GM12874 (cell line): ENCODE results near the gene COMMD4.

Experiments
- TF ChIP-seq, protein P1 (sequence below): IDR thresholded peaks from 2 replicates; pipeline ENCODE4 v1.5.1; 2011; ENCODE audit warnings: low read depth, mild to moderate bottlenecking, control low read depth, low read length, moderate library complexity; ENCODE audit not compliant: insufficient read depth

The COMMD4 gene

DNA sequence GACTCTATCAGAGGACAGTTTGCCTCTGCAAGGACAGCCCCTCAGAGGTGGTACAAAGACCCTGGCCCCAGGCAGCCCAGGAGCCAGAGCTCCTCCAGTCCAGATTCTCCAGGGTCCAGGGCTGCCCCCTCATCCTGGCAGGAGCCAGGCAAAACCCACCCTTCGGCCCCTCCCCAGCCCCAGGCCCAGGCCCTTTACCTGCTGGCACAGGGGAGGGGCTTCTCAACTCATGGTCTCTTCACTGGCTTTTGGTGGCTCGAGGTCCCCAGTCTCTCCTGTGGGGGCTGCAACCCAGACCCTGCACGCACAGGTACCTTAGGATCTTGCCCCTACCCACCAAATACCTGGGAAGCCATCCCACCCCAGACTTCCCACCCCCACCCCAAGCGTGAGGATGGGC lies 19.5 kb downstream of the COMMD4 start:
- TF ChIP-seq, protein P1, sequence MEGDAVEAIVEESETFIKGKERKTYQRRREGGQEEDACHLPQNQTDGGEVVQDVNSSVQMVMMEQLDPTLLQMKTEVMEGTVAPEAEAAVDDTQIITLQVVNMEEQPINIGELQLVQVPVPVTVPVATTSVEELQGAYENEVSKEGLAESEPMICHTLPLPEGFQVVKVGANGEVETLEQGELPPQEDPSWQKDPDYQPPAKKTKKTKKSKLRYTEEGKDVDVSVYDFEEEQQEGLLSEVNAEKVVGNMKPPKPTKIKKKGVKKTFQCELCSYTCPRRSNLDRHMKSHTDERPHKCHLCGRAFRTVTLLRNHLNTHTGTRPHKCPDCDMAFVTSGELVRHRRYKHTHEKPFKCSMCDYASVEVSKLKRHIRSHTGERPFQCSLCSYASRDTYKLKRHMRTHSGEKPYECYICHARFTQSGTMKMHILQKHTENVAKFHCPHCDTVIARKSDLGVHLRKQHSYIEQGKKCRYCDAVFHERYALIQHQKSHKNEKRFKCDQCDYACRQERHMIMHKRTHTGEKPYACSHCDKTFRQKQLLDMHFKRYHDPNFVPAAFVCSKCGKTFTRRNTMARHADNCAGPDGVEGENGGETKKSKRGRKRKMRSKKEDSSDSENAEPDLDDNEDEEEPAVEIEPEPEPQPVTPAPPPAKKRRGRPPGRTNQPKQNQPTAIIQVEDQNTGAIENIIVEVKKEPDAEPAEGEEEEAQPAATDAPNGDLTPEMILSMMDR: no peak

DNA sequence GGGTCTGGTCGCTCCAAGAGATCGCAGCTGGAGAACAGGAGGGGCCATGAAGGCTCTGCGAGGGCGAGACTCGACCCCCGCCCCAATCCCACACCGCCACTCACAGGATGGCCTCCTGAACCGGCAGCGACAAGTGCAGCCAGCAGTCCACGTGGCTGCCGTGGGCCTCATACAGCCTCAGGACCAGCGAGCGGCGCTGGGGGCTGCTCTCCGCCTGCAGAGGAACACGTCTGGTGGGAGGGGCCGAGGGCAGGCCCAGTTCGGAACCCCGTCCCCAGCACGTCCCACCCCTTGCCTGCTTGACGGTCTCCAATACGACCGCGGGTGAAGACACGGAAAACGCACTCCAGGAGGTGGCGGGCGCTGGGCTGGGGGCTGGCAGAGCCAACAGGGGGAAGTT lies 20.1 kb downstream of the COMMD4 start:
- TF ChIP-seq, protein P1: no peak

DNA sequence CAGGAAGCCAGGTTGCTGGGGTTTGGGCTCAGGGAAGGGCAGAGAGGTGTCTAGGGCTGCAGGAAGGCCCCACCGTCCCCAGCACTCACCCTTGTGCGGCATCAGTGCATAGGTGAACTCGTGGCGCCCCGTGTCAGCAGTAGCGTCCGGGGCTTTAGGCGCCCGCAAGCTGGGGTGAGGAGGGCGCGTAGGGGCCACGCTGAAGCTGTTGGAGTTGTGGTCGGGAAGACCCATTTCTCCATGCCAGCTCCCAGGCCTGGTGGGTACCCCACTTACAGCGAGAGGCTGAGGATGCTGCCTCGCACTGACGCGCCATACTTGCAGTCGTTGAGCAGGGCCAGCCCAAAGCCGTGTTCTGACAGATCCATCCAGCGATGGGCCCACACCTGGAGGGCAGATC lies 20.7 kb downstream of the COMMD4 start:
- TF ChIP-seq, protein P1: no peak

DNA sequence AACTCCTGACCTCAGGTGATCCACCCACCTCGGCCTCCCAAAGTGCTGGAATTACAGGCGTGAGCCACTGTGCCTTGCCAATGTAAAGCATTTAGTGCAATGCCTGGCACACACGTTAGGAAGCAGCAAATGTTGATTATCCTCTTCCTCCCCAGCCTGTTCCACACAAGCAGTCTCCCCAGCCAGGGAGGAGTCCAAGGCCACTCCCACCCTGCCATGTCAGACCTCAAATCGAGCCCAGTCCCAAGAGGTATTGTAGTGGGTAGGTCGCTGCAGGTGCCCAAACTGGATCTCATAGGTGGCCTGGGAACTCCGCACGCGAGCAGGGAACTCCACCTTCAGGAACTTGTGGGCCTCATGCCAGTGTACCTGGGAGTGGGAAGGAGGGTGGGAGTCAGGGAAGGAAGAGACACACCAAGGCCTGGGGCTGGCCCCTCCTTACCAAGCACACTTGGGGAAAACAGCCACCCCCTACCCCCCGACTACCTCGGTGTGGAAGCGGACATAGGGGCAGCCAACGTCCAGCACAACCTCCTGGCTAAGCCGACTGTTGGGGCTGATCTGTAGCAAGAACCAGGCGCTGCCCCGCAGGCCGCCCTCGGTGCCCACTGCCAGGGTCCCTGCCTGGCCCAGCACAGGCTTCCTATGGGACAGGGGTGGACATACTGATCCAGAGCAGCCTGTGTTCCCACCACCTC lies 22.3 kb downstream of the COMMD4 start:
- TF ChIP-seq, protein P1: no peak

DNA sequence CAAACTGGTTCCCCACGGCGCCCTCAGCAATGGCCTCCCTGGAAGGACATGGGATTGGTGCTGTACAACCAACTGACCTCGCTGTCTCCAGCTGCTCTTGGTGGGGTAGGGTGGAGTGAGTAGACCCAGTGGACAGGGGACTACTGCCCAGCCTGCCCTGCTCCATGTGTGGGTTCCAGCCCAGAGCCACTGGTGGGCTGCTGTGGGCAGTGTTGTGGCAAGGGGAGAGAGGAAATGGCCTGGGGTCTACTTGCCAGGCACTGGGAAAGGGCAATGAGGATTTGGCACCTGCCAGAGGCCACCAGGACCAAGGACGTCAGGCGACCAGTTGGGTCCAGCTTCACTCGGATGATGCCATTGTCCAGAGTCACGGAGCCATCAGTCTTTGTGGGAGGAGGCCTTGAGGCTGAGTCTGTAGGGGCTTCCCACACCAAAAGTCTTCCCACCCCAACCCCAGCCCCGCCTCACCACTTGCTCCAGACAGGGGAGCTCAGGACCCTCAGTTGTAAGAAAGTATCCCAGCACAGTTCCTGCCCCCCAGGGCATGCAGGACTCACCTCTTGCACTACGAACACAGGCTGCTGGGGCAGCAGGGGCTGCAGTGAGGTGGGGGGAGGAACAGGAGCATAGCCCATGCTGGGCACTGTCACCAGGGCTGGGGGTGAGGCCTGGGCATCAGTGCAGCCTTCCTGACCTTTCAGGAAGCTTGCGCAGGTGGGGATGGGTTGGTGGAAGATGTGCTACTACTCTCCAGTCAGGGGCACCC lies 23.1 kb downstream of the COMMD4 start:
- TF ChIP-seq, protein P1: no peak

DNA sequence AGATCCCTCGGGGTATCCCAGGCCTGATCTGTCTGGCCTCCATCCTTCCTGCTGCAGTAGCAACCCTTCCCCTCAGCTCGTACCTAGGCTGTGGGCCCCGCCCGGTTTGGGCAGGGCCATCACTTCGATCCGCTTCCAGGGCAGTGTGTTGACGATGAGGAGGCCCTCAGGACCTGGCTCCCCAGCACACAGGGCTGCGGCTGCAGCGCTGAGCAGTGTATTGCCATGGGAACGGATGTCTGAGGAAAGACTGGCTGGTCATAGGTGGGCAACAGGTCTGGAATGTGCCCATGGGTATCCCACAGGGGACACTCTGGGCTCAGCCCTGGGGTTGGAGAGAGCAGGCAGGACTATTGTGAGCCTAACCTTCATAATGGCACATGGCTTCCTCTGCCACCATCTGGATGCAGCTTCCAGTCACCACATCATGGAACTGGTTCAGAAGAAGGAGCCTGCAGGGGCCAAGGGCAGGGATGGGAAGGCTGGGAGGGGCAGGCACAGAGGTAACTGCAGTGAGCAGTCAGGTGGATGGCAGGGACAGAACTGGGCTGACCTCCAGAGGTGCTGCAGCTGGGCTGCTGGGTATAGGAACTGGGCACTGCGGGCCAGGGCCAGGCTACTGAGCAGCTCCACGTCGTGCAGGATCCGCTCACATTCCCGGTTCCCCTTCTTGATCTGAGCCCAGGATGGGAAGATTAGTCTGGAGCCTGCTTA lies 23.8 kb downstream of the COMMD4 start:
- TF ChIP-seq, protein P1: no peak

DNA sequence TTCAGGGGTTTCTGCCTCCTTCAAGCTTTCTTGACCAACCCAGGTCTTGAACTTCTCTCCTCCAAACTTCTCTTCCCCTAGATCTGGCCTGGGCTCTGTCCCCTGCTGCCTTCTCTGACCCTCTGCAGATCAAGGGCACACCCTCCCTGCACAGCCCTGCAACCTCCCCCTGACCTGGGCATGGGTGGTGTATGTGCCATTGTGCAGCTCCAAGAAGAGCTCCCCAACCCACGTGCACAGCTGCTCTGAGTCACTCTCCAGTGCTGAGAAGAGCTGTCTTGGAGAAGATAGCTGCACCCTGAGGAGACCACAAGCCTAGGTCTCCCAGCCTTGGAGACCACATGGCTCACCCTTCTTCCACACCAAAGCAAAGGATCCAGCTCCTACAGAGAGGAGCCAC lies 24.5 kb downstream of the COMMD4 start:
- TF ChIP-seq, protein P1: no peak
